Stimulated activated CD8-positive, alpha-beta memory T cell treated with anti-CD3 and anti-CD28 coated beads, Interleukin-15, amount 100 ng/mL, for 4 hours (primary cell): ENCODE results near the gene CGN.
"Not testable (repeated sequence)": the region's sequence is repeated elsewhere in the genome, so short reads cannot be mapped to it uniquely, and the experiment has no call there.

Experiments used
- DNase-seq, 2 donors: peaks; one replicate each; pipeline ENCODE4 v3.0.0-alpha.2; 2020; ENCODE audit warnings: low read depth in 2 of 2

Gene CGN

GRCh38 chr1:151502035-151502700, 9.0 kb upstream of the CGN start:
- DNase-seq: no peak

DNA sequence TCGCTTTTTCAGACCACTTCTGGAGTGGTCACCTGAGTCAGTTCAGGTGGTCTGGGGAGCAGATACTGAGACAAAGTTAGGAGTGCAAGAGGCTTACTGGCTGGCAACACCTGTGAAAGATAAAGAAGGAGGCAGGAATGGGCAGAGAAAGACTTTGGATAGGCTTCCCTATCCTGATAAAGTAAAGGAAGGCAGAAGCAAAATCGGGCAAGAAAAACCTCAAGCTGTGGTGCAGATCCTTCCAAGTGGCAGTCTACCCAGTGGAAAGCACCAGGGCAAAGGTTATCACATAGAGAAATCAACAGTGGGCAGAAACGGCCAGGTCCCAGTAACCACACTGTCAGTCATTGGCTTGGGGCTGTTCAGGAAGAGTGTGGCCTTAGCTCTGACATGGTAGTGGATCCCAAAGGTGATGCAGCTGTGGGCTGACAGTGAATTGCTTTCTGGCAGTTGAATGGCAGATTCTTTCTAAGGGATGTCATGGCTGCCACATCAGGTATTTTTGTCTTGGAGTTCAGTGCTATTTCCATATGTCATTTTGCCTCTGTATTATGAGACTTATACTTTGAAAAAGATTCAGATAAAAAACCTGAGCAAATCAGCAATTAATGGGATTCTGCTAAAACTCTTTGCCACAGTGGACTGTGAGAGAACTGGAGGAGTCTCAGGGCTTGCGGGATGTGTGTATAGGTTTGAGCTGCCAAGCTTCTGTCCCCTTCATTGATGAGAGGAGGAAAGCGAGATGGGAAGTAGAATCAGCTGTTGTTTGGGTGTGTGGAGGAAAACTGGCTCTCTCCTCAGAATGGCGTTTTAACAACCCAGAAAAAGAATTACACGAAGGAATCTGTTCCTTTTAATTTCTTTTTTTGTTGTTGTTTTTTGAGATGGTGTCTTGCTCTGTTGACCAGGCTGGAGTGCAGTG, 8.1 kb upstream of the CGN start:
- DNase-seq: no peak

- DNase-seq: no peak
Observed at GRCh38 chr1:151504252-151504651, 6.9 kb upstream of the CGN start.

- no peak for DNase-seq
Observed at GRCh38 chr1:151504759-151505158, 6.4 kb upstream of the CGN start.

DNA sequence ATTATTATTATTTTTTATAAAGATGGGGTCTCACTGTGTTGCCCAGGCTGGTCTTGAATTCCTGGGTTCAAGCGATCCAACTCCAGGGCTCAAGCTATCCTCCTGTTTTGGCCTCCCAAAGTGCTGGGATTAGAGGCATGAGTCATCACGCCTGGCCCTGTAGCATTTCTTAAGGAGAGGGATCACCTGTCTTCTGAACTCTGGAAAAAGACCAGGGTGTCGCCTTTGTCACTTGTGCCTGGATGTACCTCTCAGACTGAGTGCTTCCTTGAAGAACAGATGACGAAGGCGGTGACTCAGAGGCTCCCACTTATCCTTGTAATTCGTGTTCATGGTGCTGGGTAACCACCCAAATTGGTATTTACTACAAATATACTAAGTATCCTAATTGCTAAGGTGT, 2.4 kb upstream of the CGN start:
- no peak for DNase-seq

- no peak for DNase-seq
Observed at GRCh38 chr1:151509350-151510019, 1.7 kb upstream of the CGN start.

GRCh38 chr1:151510020-151510405, 1.2 kb upstream of the CGN start:
- no peak for DNase-seq

DNA sequence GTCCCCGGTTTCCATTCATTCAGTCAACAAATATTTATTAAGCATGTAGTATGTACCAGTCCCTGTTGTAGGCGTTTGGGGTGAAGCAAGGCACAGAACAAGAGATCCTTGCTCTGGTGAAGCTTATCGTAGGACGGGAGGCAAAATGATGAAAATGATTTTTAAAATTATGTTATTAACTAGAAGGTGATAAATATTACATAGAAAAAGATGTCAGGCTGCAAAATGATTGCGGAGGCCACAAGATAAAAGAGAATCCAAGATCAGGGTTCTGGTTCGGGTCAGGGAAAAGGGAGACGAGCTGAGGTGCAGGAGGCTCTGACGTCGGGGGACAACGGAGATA, 602 bp upstream of the CGN start:
- no peak for DNase-seq

- DNase-seq: no peak
Observed at GRCh38 chr1:151511636-151512215, 539 bp downstream of the CGN start.

GRCh38 chr1:151512326-151512725, 1.1 kb downstream of the CGN start:
- DNase-seq: no peak

- DNase-seq: no peak
Observed at GRCh38 chr1:151512801-151513625, 1.8 kb downstream of the CGN start.

GRCh38 chr1:151513626-151514121, 2.5 kb downstream of the CGN start:
- no peak for DNase-seq

DNA sequence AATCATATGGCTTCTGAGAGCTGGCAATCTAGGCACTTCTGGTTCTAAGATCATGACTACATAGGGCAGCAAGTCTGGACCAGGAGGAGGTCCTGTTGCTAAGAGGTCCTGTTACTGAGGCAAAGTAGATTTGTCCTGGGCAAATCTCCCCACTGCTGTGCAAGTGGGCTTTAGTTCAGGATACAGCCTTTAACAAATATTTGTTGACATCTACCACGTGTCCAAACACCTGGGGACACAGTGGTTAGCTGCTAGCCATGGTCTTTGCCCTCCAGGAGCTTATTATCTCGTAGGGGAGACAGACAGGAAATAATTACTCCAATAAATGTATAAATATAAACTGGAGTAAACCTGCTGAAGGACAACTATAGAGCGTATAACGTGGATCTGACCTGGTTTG, 3.2 kb downstream of the CGN start:
- no peak for DNase-seq

DNA sequence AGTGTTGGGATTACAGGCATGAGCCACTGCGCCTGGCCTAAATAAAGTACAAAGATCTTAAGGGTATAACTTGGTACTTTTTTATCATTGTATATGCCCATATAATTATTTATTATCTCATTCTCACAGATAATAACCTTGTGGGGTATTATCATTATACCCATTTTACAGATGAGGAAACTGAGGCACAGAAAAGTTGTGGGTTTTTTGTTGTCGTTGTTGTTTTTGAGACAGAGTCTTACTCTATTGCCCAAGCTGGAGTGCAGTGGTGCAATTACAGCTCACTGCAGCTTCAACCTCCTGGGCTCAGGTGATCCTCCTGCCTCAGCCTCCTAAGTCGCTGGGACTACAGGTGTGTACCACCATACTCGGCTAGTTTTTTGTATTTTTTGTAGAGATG, 4.1 kb downstream of the CGN start:
- no peak for DNase-seq

GRCh38 chr1:151516031-151516511, 4.9 kb downstream of the CGN start:
- no peak for DNase-seq

- DNase-seq: no peak
Observed at GRCh38 chr1:151518431-151518830, 7.2 kb downstream of the CGN start.

GRCh38 chr1:151518936-151519335, 7.7 kb downstream of the CGN start:
- DNase-seq: no peak

DNA sequence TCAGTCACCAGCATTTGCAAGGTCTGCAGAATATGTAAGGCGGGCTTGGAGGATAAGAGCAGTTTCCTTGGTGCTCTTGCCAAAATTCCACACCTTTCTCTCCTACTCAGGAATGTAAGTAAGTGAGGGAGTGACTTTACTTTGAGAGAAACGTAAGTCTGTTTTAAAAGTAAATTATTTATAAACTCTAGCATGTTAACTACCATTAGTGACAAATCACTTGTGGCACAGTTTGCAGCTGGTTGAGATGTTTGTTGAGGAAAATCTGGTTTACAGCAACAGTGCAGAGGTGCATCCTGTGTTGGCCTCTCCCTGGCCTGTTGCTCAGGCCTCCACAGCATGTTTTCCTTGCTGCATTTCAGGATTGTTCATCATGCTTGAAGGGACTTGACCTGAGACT, 8.5 kb downstream of the CGN start:
- DNase-seq: no peak

GRCh38 chr1:151520359-151520758, 9.2 kb downstream of the CGN start:
- DNase-seq: no peak

GRCh38 chr1:151522427-151522826, 11.2 kb downstream of the CGN start:
- DNase-seq: not testable (repeated sequence)

DNA sequence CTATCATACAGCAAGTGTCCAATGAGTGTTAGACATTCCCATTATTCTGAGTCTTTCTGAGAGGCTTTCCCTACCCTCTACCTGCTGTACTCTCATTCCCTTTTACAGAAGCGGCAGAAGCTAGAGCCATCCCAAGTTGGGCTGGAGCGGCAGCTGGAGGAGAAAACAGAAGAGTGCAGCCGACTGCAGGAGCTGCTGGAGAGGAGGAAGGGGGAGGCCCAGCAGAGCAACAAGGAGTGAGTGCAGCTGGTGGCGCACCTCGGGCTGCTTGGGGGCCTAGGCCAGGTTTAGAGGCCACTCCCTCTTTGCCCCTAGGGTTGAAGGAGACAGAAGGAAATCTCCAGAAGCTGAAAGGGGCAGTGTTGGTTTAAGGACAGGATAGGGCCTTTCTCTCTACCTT, 12.1 kb downstream of the CGN start:
- no peak for DNase-seq
